Psoas muscle (tissue), 8 donors: Measurements from ENCODE around the gene PTGDR. TPM values are rescaled to one million over a fixed set of nuclear protein-coding genes. Genes with fewer than 3 reads are reported as not detected.

Experiments
- ATAC-seq, 4 donors: fragments of 200-7000 bp; cut with Tn5 transposase; one replicate each; pipeline ENCODE4 v1.9.1; 2020; ENCODE audit warnings: moderate library complexity in 3 of 4, mild to moderate bottlenecking in 2 of 4
- DNase-seq, 2 donors: peaks; one replicate each; pipeline ENCODE4 v3.0.0-alpha.2; 2020
- H3K27ac ChIP-seq: fragments of 200-600 bp; one replicate; pipeline ENCODE4 v1.8.0; 2022
- H3K27me3 ChIP-seq, 3 donors: fragments of 200-600 bp in 1 of 3; one replicate each; pipeline versions ENCODE4 v1.6.1 to v1.8.0; 2013 to 2022; ENCODE audit warnings: low read length in 2 of 3, mild to moderate bottlenecking in 2 of 3, moderate library complexity in 1 of 3; ENCODE audit not compliant: insufficient read depth in 3 of 3
- H3K36me3 ChIP-seq, 2 donors: fragments of 200-600 bp in 1 of 2; one replicate each; pipeline versions ENCODE4 v1.6.1 to v1.8.0; 2013 to 2022; ENCODE audit warnings: low read depth in 1 of 2, mild to moderate bottlenecking in 1 of 2, moderate library complexity in 1 of 2; ENCODE audit not compliant: insufficient read depth in 1 of 2
- H3K4me1 ChIP-seq: fragments of 200-600 bp; one replicate; pipeline ENCODE4 v1.8.0; 2022
- H3K4me3 ChIP-seq: fragments of 200-600 bp; one replicate; pipeline ENCODE4 v1.8.0; 2022; ENCODE audit warnings: mild to moderate bottlenecking
- H3K9me3 ChIP-seq: fragments of 200-600 bp; one replicate; pipeline ENCODE4 v1.8.0; 2022
- CTCF ChIP-seq: fragments of 200-600 bp; IDR thresholded peaks from one replicate; pipeline ENCODE4 v1.8.0; 2022; ENCODE audit warnings: antibody characterized with exemption
- WGBS, 3 donors: extraction: QIAGEN DNeasy Blood & Tissue Kit; methylation state at CpG; one replicate each; pipeline versions ENCODE4 v1.1.6 to v1.1.7; 2013; 5-methylcytosine and 5-hydroxymethylcytosine counted together
- intact Hi-C, 2 donors: fragments of 100-400 bp; cut with DNase I; formaldehyde crosslinking; loops; one replicate each; pipeline versions ENCODE4 v1.11.0 to v1.14.2; 2022
- polyA plus RNA-seq, 3 donors: library from polyadenylated mRNA; stranded (reverse); fragments of 200-250 nt; gene quantifications; one replicate each; pipeline ENCODE4 v1.2.3, GENCODE V29; 2013
- total RNA-seq, 4 donors: library from RNA; stranded (reverse); fragmentation: NEBNext Ultra II Directional in 2 of 4; extraction: Animal tissue kit (Norgen Biotek cat#: 25700) in 2 of 4; gene quantifications; one replicate each; pipeline versions ENCODE4 v1.2.1 to v1.2.4, GENCODE V29; 2021 to 2023
- donor health status: healthy with polysubstance abuse.
- donor health status: DM: no; HTN: no; CAD: no; lungs with moderate emphysema.
- donor health status: Bipolar disorder and iron deficiency.
- donor health status: healthy.
- donor health status: DM: yes; HTN: yes; CAD: no.
- donor health status: DM: no; HTN: no; CAD: no.
- donor health status: DM: no; HTN: no; CAD: no.
- donor health status: DM: yes; HTN: yes; CAD: no.

The PTGDR gene
- total and polyA plus RNA-seq, 7 donors = 0.09 to 0.39 (median 0.18) TPM; not detected in 2

- WGBS, 3 donors = 88 to 100% (median 93%) methylated on average over 1 of the region's 1 CpG
- no peak for ATAC-seq
- intact Hi-C loops = no loop called here
Measured at GRCh38 chr14:52251724-52252123, 15.8 kb upstream of the PTGDR start.

GRCh38 chr14:52253503-52253902 lies 14.0 kb upstream of the PTGDR start:
- WGBS, 3 donors = 15 to 20% (median 17%) methylated on average over 3 of the region's 3 CpGs
- no peak overlapping the region for H3K4me3 ChIP-seq

More at GRCh38 chr14:52251724-52252123, 15.8 kb upstream of the PTGDR start:
- H3K4me1 ChIP-seq = no peaks in the 10 kb centered on the region
- H3K27ac ChIP-seq = no peak overlapping the region
- TF ChIP-seq CTCF = no peak
- H3K9me3 ChIP-seq = no peaks in the 10 kb centered on the region
- H3K27me3 ChIP-seq = no peaks in the 10 kb centered on the region
- H3K36me3 ChIP-seq = no peaks in the 10 kb centered on the region
- no peak for DNase-seq
- H3K4me3 ChIP-seq = no peak overlapping the region

GRCh38 chr14:52254086-52254485 lies 13.4 kb upstream of the PTGDR start:
- Histone ChIP-seq H3K27me3 (no peaks in the 10 kb centered on the region), H3K36me3 (no peaks in the 10 kb centered on the region), H3K9me3 (no peaks in the 10 kb centered on the region), H3K4me3 (no peak overlapping the region), H3K4me1 (no peaks in the 10 kb centered on the region), H3K27ac (no peak overlapping the region)
- TF ChIP-seq CTCF = no peak
- ATAC-seq (no peak), DNase-seq (no peak)
- intact Hi-C loops = no loop called here
- 48 to 55% (median 52%) methylated on average over 4 of the region's 4 CpGs for whole genome bisulfite sequencing, 3 donors

More at GRCh38 chr14:52253503-52253902, 14.0 kb upstream of the PTGDR start:
- TF ChIP-seq CTCF = no peak
- H3K36me3 ChIP-seq = no peaks in the 10 kb centered on the region
- no peaks in the 10 kb centered on the region for H3K9me3 ChIP-seq
- intact Hi-C loops = no loop called here
- DNase-seq (no peak), ATAC-seq (no peak)
- no peak overlapping the region for H3K27ac ChIP-seq
- no peaks in the 10 kb centered on the region for H3K27me3 ChIP-seq
- no peaks in the 10 kb centered on the region for H3K4me1 ChIP-seq

GRCh38 chr14:52258783-52259182 lies 8.7 kb upstream of the PTGDR start:
- Histone ChIP-seq H3K27me3 (no peaks in the 10 kb centered on the region), H3K36me3 (no peaks in the 10 kb centered on the region), H3K27ac (no peak overlapping the region), H3K9me3 (no peaks in the 10 kb centered on the region), H3K4me3 (no peak overlapping the region), H3K4me1 (no peaks in the 10 kb centered on the region)
- ATAC-seq (no peak), DNase-seq (no peak)
- 83 to 89% (median 89%) methylated on average over 2 of the region's 2 CpGs for WGBS, 3 donors
- no peak for TF ChIP-seq CTCF
- intact Hi-C loops = no loop called here

GRCh38 chr14:52259434-52259833 lies 8.1 kb upstream of the PTGDR start:
- DNase-seq (no peak), ATAC-seq (no peak)
- no peaks in the 10 kb centered on the region for H3K4me1 ChIP-seq
- WGBS, 3 donors = 41 to 53% (median 45%) methylated on average over 5 of the region's 5 CpGs
- H3K27ac ChIP-seq = no peak overlapping the region
- H3K9me3 ChIP-seq = no peaks in the 10 kb centered on the region
- no peaks in the 10 kb centered on the region for H3K27me3 ChIP-seq
- H3K36me3 ChIP-seq = no peaks in the 10 kb centered on the region
- no peak for TF ChIP-seq CTCF
- no peak overlapping the region for H3K4me3 ChIP-seq
- intact Hi-C loops = no loop called here
